ENCODE measurements around the gene TMEM184B.

DNA sequence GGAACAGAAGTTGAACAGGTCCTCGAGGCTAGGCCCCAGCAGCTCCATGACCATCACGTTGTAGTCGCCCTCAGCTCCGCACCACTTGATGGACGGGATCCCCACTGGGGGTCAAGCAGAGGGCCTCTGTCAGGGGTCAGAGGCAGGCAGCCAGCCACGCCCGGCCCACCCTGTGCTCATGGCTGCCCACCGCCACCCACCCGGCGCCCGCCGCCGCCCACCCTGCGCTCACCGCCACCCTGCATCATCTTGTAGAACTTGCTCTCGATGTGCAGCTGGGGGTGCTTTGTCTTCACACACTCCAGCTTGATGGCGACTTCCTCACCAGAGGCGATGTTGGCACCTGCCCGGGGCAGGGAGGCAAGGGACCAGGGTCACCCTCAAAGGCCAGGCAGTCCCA lies 30.1 kb upstream of the TMEM184B start:
- TF ChIP-seq, protein P1, sequence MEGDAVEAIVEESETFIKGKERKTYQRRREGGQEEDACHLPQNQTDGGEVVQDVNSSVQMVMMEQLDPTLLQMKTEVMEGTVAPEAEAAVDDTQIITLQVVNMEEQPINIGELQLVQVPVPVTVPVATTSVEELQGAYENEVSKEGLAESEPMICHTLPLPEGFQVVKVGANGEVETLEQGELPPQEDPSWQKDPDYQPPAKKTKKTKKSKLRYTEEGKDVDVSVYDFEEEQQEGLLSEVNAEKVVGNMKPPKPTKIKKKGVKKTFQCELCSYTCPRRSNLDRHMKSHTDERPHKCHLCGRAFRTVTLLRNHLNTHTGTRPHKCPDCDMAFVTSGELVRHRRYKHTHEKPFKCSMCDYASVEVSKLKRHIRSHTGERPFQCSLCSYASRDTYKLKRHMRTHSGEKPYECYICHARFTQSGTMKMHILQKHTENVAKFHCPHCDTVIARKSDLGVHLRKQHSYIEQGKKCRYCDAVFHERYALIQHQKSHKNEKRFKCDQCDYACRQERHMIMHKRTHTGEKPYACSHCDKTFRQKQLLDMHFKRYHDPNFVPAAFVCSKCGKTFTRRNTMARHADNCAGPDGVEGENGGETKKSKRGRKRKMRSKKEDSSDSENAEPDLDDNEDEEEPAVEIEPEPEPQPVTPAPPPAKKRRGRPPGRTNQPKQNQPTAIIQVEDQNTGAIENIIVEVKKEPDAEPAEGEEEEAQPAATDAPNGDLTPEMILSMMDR (conservative IDR thresholded peaks at IDR 0.05 in 1 of 2, IDR thresholded peaks at IDR 0.05 in 1 of 2; ENCODE audit: extremely low read depth in 1 of 2, insufficient read depth in 1 of 2, low read depth in 1 of 2, low read length in 2 of 2) = no peak
- no peak for TF ChIP-seq EZH2 (IDR thresholded peaks at IDR 0.05; ENCODE audit: borderline replicate concordance, low read length)

Data from mammary epithelial cell (primary cell).